AG10803 (cell line): ENCODE results near the gene CDHR1.

Experiments
- DNase-seq: peaks from one replicate; pipeline ENCODE4 v3.0.0; 2010; ENCODE audit warnings: low read depth
- H3K4me3 ChIP-seq: 2 replicates; pipeline ENCODE4 v1.5.1; 2011; ENCODE audit warnings: mild to moderate bottlenecking, low read length, control low read depth
- CTCF ChIP-seq: conservative IDR thresholded peaks from 2 replicates; pipeline ENCODE4 v1.5.1; 2011; ENCODE audit warnings: mild to moderate bottlenecking, low read length, control low read depth, inconsistent platforms

Gene CDHR1

GRCh38 chr10:84156768-84157167 lies 37.6 kb upstream of the CDHR1 start:
- TF ChIP-seq CTCF, result no peak
- no peak overlapping the region for H3K4me3 ChIP-seq
- peak; percentile 3 for DNase-seq

- no peak for DNase-seq
- H3K4me3 ChIP-seq, result no peak overlapping the region
- no peak for TF ChIP-seq CTCF
Observed at GRCh38 chr10:84158061-84158460, 36.3 kb upstream of the CDHR1 start.

GRCh38 chr10:84158550-84158949 lies 35.8 kb upstream of the CDHR1 start:
- H3K4me3 ChIP-seq, result no peak overlapping the region
- no peak for TF ChIP-seq CTCF
- DNase-seq, result no peak

- no peak overlapping the region for H3K4me3 ChIP-seq
- TF ChIP-seq CTCF, result no peak
- no peak for DNase-seq
Observed at GRCh38 chr10:84159076-84159685, 35.2 kb upstream of the CDHR1 start.

- H3K4me3 ChIP-seq, result no peak overlapping the region
- no peak for TF ChIP-seq CTCF
- DNase-seq, result no peak
Observed at GRCh38 chr10:84160663-84161362, 33.5 kb upstream of the CDHR1 start.

GRCh38 chr10:84163996-84164395 lies 30.3 kb upstream of the CDHR1 start:
- no peak for DNase-seq
- TF ChIP-seq CTCF, result no peak

GRCh38 chr10:84164442-84164841 lies 29.9 kb upstream of the CDHR1 start:
- TF ChIP-seq CTCF, result no peak
- DNase-seq, result no peak
- H3K4me3 ChIP-seq, result no peak overlapping the region

More at GRCh38 chr10:84163996-84164395, 30.3 kb upstream of the CDHR1 start:
- H3K4me3 ChIP-seq, result no peak overlapping the region
